ENCODE data around the gene ACSBG1. TPM values are rescaled to one million over a fixed set of nuclear protein-coding genes. Genes with fewer than 3 reads are reported as not detected.

The ACSBG1 gene
- total and polyA plus RNA-seq, 2 of the 8 experiments (the other 6 are each of a cell fraction or from before 2014, with no cell fraction given): 5.4 to 7.1 TPM

DNA sequence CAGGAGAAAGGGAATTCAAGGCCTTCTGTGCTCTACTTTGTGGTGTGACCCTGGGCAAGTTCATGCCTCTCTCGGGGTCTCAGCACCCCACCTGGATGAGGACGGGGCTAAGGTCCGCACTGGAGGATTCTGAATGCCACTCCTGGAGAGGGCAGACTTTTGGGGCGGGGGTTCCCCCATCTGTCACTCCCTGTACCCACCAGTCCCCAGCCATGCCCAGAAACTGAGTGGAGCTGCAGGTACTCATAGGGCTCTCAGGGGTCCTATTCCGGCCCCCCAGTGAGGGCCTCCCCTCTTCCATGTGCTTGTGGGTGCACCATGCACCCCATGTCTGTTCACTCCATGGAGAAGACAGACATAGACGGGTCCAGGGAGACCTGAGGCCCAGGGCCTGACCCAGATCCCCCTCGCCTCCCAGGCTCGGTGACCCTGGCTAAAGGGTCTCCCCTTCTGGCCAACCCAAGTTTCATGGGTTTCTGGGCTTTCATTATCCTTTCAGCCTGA is 26.0 kb downstream of the ACSBG1 start (continued):
- no peak for TF ChIP-seq PHF8 (conservative IDR thresholded peaks at IDR 0.05; ENCODE audit: low read depth, low read length)
- TF ChIP-seq, protein P1, sequence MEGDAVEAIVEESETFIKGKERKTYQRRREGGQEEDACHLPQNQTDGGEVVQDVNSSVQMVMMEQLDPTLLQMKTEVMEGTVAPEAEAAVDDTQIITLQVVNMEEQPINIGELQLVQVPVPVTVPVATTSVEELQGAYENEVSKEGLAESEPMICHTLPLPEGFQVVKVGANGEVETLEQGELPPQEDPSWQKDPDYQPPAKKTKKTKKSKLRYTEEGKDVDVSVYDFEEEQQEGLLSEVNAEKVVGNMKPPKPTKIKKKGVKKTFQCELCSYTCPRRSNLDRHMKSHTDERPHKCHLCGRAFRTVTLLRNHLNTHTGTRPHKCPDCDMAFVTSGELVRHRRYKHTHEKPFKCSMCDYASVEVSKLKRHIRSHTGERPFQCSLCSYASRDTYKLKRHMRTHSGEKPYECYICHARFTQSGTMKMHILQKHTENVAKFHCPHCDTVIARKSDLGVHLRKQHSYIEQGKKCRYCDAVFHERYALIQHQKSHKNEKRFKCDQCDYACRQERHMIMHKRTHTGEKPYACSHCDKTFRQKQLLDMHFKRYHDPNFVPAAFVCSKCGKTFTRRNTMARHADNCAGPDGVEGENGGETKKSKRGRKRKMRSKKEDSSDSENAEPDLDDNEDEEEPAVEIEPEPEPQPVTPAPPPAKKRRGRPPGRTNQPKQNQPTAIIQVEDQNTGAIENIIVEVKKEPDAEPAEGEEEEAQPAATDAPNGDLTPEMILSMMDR (IDR thresholded peaks at IDR 0.05; ENCODE audit: control extremely low read depth in 1 of 3, insufficient read depth in 1 of 3, low read depth in 1 of 3, low read length in 3 of 3): no peak
- no peak for TF ChIP-seq CEBPB (IDR thresholded peaks at IDR 0.05; ENCODE audit: low read depth, low read length)
- TF ChIP-seq EGR1 (IDR thresholded peaks at IDR 0.05; ENCODE audit: borderline replicate concordance, low read depth, low read length): no peak

Measured in H1 (cell line).